Type B pancreatic cell (in vitro differentiated cells): ENCODE measurements around the gene G6PC3. TPM values are rescaled to one million over a fixed set of nuclear protein-coding genes. Genes with fewer than 3 reads are reported as not detected.

ENCODE experiments used
- DNase-seq: peaks from one replicate; pipeline ENCODE4 v3.0.0; 2021; ENCODE audit warnings: mixed read lengths; ENCODE audit not compliant: unreplicated experiment; ENCODE audit errors: extremely low spot score
- H3K27ac Mint-ChIP-seq: 2 replicates; pipeline ENCODE4 v1.8.0; 2021; ENCODE audit warnings: mild to moderate bottlenecking, mixed read lengths
- H3K27me3 Mint-ChIP-seq: 2 replicates; pipeline ENCODE4 v1.8.0; 2021; ENCODE audit warnings: mixed read lengths
- H3K36me3 Mint-ChIP-seq: 2 replicates; pipeline ENCODE4 v1.8.0; 2021; ENCODE audit warnings: mixed read lengths
- H3K4me1 Mint-ChIP-seq: one replicate; pipeline ENCODE4 v1.8.0; 2021; ENCODE audit warnings: mixed read lengths; ENCODE audit not compliant: unreplicated experiment
- H3K4me3 Mint-ChIP-seq: 2 replicates; pipeline ENCODE4 v1.8.0; 2021; ENCODE audit warnings: mild to moderate bottlenecking, mixed read lengths
- H3K9me3 Mint-ChIP-seq: 2 replicates; pipeline ENCODE4 v1.8.0; 2021; ENCODE audit warnings: mixed read lengths
- total RNA-seq: library from RNA; stranded (reverse); gene quantifications from 2 replicates; pipeline ENCODE4 v1.2.1, GENCODE V29; 2021; ENCODE audit warnings: low replicate concordance
- TF ChIP-seq, protein P1 (sequence below): fragments of 200-600 bp; sonication (generic); conservative IDR thresholded peaks from 2 replicates; pipeline ENCODE4 v1.5.0; 2021; ENCODE audit warnings: antibody characterized with exemption, mild to moderate bottlenecking

G6PC3 gene
- total RNA-seq, 1 donor from 2014 or later = 63.7 TPM

- DNase-seq = no peak
- H3K27me3 Mint-ChIP-seq = no peaks in the 10 kb centered on the region
- TF ChIP-seq, protein P1, sequence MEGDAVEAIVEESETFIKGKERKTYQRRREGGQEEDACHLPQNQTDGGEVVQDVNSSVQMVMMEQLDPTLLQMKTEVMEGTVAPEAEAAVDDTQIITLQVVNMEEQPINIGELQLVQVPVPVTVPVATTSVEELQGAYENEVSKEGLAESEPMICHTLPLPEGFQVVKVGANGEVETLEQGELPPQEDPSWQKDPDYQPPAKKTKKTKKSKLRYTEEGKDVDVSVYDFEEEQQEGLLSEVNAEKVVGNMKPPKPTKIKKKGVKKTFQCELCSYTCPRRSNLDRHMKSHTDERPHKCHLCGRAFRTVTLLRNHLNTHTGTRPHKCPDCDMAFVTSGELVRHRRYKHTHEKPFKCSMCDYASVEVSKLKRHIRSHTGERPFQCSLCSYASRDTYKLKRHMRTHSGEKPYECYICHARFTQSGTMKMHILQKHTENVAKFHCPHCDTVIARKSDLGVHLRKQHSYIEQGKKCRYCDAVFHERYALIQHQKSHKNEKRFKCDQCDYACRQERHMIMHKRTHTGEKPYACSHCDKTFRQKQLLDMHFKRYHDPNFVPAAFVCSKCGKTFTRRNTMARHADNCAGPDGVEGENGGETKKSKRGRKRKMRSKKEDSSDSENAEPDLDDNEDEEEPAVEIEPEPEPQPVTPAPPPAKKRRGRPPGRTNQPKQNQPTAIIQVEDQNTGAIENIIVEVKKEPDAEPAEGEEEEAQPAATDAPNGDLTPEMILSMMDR = no peak
- H3K4me1 Mint-ChIP-seq = peaks cover 17% of the 10 kb centered on the region
- peak overlapping the region; percentile 40 for H3K27ac Mint-ChIP-seq
- H3K4me3 Mint-ChIP-seq = no peak overlapping the region
- no peaks in the 10 kb centered on the region for H3K9me3 Mint-ChIP-seq
- peaks cover 7% of the 10 kb centered on the region for H3K36me3 Mint-ChIP-seq
These were observed 11.9 kb downstream of the G6PC3 start for GRCh38 chr17:44082256-44082927.

DNA sequence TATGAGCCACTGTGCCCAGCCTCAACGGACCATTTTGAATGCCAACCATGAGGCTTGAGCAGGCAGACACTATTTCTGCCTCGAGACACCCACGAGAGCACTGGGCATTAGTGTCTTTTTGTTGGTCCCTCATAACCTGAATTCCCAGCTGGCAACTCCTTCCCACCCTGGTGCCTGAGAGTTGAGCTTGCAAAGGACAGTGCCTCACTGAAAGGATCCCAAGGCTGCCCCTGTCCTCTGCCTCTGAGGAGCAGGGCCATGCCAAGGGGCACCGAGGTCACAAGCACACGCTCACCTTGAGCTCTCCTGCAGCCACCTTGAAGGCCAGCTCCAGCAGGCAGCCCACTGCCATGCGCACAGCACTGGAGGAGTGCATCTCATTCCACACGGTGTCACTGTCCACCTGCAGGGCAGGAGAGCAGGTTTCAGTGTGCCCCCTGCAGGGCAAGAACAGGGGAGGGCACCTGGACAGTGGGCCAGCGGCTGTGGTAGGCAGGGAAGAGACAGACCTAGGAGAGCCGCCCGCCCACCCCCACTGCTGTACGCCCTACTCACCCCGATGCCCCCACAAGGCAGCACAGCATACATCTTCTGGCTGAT, 12.8 kb downstream of the G6PC3 start:
- Mint-ChIP-seq H3K27ac (no peak overlapping the region), H3K4me3 (no peak overlapping the region), H3K9me3 (no peaks in the 10 kb centered on the region), H3K36me3 (peaks cover 7% of the 10 kb centered on the region), H3K4me1 (peaks cover 17% of the 10 kb centered on the region), H3K27me3 (no peaks in the 10 kb centered on the region)
- DNase-seq = no peak
- TF ChIP-seq, protein P1 = no peak

DNA sequence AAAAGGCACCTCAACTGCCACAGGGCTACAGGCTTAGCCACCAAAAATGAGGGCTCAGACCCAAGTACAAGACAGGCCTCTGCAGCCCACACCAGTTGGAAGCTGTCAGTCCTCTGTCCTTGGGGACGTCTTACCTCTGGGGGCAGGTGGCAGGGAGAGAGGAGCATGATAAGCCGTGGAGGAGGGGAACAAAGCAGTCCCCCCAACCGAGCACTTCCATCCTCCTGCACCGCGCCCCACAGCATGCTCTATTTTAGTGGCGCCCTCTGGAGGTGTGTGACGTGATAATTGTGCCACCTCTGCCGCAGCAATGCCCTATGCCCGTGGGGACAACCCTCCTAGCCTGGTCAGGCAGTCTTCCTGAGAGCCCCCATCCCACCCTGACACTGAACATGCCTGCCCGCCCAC, 13.6 kb downstream of the G6PC3 start:
- TF ChIP-seq, protein P1 = peak; percentile 65
- Mint-ChIP-seq H3K27me3 (no peaks in the 10 kb centered on the region), H3K4me3 (no peak overlapping the region), H3K27ac (no peak overlapping the region), H3K9me3 (no peaks in the 10 kb centered on the region), H3K4me1 (peaks cover 23% of the 10 kb centered on the region), H3K36me3 (peaks cover 11% of the 10 kb centered on the region)
- no peak for DNase-seq

- H3K4me1 Mint-ChIP-seq = peaks cover 21% of the 10 kb centered on the region
- TF ChIP-seq, protein P1 = no peak
- no peaks in the 10 kb centered on the region for H3K27me3 Mint-ChIP-seq
- no peak for DNase-seq
- no peaks in the 10 kb centered on the region for H3K9me3 Mint-ChIP-seq
- no peak overlapping the region for H3K27ac Mint-ChIP-seq
- no peak overlapping the region for H3K4me3 Mint-ChIP-seq
- peaks cover 9% of the 10 kb centered on the region for H3K36me3 Mint-ChIP-seq
These were observed 14.4 kb downstream of the G6PC3 start for GRCh38 chr17:44084921-44085320.

DNA sequence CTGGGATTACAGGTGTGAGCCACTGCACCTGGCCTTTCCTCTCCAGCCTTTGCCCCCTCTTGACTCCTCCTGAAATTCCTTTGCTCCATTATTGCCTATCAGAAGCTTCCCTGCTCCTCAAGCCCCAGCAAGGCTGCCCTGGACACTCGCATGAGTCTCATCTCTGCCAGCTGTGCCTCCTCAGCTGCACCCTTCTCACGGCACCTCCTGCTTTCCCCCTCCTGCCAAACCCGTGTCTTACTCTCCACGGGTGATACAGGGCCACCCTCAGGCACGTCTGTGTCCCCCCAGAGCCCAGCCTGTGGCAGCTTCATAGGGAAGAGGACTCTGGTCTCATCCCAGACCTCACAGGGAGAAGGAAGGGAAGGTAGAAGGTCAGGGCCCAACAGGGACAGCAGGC, 15.4 kb downstream of the G6PC3 start:
- no peaks in the 10 kb centered on the region for H3K9me3 Mint-ChIP-seq
- peaks cover 6% of the 10 kb centered on the region for H3K36me3 Mint-ChIP-seq
- peak overlapping the region; percentile 50 for H3K27ac Mint-ChIP-seq
- H3K4me3 Mint-ChIP-seq = peak overlapping the region; percentile 9
- DNase-seq = no peak
- H3K27me3 Mint-ChIP-seq = no peaks in the 10 kb centered on the region
- H3K4me1 Mint-ChIP-seq = peaks cover 20% of the 10 kb centered on the region
- TF ChIP-seq, protein P1 = no peak
